Fibroblast of lung (primary cell): ENCODE data around the gene ZNF296.

Source experiments
- CTCF ChIP-seq, 2 donors: IDR thresholded peaks in 1 of 2; conservative IDR thresholded peaks in 1 of 2; 1 replicate in 1 of 2; 2 replicates in 1 of 2; pipeline ENCODE4 v1.5.1; 2011 to 2012; ENCODE audit warnings: low read length in 2 of 2, control low read depth in 1 of 2, inconsistent platforms in 1 of 2, low read depth in 1 of 2, mild to moderate bottlenecking in 1 of 2
- EZH2 ChIP-seq: IDR thresholded peaks from 2 replicates; pipeline ENCODE4 v1.5.1; 2012; ENCODE audit warnings: low read length, control low read depth, mild to moderate bottlenecking; ENCODE audit errors: missing control alignments

GRCh38 chr19:45058622-45059159 is 17.6 kb downstream of the ZNF296 start:
- TF ChIP-seq CTCF (conservative IDR thresholded peaks at IDR 0.05 in 1 of 2, IDR thresholded peaks at IDR 0.05 in 1 of 2; ENCODE audit: low read depth in 1 of 2, low read length in 2 of 2) (no peak), EZH2 (no peak)
